Endothelial cell of umbilical vein (primary cell): Measurements from ENCODE around the gene LRP6.

ENCODE experiments used
- CTCF ChIP-seq, 2 donors: IDR thresholded peaks; 1 replicate in 1 of 2; 2 replicates in 1 of 2; pipeline ENCODE4 v1.5.1; 2011; ENCODE audit warnings: low read length in 2 of 2, mild to moderate bottlenecking in 2 of 2, moderate library complexity in 2 of 2, control low read depth in 1 of 2, inconsistent platforms in 1 of 2, low read depth in 1 of 2; ENCODE audit not compliant: insufficient read depth in 1 of 2; ENCODE audit errors: extremely low read depth in 1 of 2
- EZH2 ChIP-seq: IDR thresholded peaks from 2 replicates; pipeline ENCODE4 v1.6.1; 2012; ENCODE audit warnings: borderline replicate concordance, low read depth, mild to moderate bottlenecking, moderate library complexity, low read length, inconsistent platforms; ENCODE audit not compliant: severe bottlenecking
- FOS ChIP-seq: IDR thresholded peaks from 2 replicates; pipeline ENCODE4 v1.6.1; 2011; ENCODE audit warnings: mild to moderate bottlenecking, low read length, moderate library complexity, borderline replicate concordance; ENCODE audit not compliant: insufficient read depth
- GATA2 ChIP-seq: IDR thresholded peaks from 2 replicates; pipeline ENCODE4 v1.7.0; 2011; ENCODE audit warnings: low read depth, mild to moderate bottlenecking, moderate library complexity, mixed read lengths, low read length; ENCODE audit not compliant: insufficient read length, insufficient read depth
- JUN ChIP-seq: IDR thresholded peaks from 2 replicates; pipeline ENCODE4 v1.6.1; 2011; ENCODE audit warnings: borderline replicate concordance, low read depth; ENCODE audit not compliant: insufficient read length, insufficient read depth
- MYC ChIP-seq: IDR thresholded peaks from one replicate; pipeline ENCODE4 v1.6.1; 2011; ENCODE audit warnings: mild to moderate bottlenecking, low read depth, low read length
- POLR2A ChIP-seq: IDR thresholded peaks from 2 replicates; pipeline ENCODE4 v1.6.1; 2012; ENCODE audit warnings: low read depth, mild to moderate bottlenecking, control low read depth, low read length
- POLR2AphosphoS5 ChIP-seq: IDR thresholded peaks from 2 replicates; pipeline ENCODE4 v1.6.1; 2012; ENCODE audit warnings: low read depth, mild to moderate bottlenecking, control low read depth, low read length, moderate library complexity; ENCODE audit not compliant: insufficient read depth

GRCh38 chr12:12159988-12160387, 106.9 kb downstream of the LRP6 start:
- TF ChIP-seq POLR2AphosphoS5 (no peak), POLR2A (no peak), CTCF (IDR thresholded peaks at IDR 0.05; ENCODE audit: extremely low read depth in 1 of 2, insufficient read depth in 1 of 2, low read depth in 1 of 2, low read length in 2 of 2) (no peak), FOS (peak; percentile 63), JUN (peak; percentile 68), EZH2 (no peak), GATA2 (no peak), MYC (no peak)
